NK-92 (cell line): Measurements from ENCODE around the gene APOBEC3B.
"Not testable (repeated sequence)": the region's sequence is repeated elsewhere in the genome, so short reads cannot be mapped to it uniquely, and the experiment has no call there.

Experiments used
- DNase-seq: peaks from one replicate; lab custom pipeline; 2025; ENCODE audit not compliant: unreplicated experiment; lab: John Stamatoyannopoulos, UW

Gene APOBEC3B

DNA sequence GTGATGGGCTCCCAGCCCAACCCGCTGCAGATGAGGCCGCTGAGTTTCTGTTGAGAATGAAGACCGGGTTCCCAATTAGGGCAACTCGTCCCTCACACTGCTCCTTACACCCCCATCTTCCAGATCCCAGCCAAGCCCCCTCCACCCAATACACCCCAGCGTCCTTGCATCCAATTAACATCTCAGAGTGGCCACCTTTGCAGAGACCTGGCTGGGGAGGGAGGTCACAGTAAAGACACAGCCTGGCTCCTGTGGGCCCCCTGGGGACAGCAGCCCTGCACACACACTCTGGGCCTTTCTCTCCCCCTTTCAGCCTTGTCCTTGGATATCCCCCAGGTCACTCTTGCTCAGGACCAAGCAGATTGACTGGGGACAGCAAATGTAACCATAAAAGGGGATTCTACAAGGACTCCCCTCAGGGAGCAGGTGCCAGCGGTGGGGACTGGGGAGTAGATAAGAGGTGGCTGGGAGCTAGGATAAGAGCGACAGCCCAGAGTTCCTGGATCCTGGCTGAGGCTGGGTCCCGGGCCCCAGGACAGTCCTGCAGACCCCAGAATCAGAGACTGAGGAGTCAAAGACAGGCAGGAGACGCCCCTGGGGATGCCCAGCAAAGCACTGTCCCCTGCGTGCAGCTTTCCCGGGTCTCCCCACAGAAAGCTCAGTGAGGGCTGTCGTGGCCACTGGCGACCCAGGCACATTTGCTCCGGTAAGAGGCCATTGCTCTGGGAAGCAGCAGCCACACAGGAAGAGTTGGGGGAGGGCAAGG is 16.4 kb upstream of the APOBEC3B start:
- DNase-seq = no peak

- DNase-seq = no peak
Measured at GRCh38 chr22:38966380-38966702, 15.8 kb upstream of the APOBEC3B start.

GRCh38 chr22:38966942-38967341 is 15.2 kb upstream of the APOBEC3B start:
- DNase-seq = no peak

- DNase-seq = no peak
Measured at GRCh38 chr22:38967451-38968450, 14.4 kb upstream of the APOBEC3B start.

- DNase-seq = no peak
Measured at GRCh38 chr22:38968801-38969200, 13.3 kb upstream of the APOBEC3B start.

DNA sequence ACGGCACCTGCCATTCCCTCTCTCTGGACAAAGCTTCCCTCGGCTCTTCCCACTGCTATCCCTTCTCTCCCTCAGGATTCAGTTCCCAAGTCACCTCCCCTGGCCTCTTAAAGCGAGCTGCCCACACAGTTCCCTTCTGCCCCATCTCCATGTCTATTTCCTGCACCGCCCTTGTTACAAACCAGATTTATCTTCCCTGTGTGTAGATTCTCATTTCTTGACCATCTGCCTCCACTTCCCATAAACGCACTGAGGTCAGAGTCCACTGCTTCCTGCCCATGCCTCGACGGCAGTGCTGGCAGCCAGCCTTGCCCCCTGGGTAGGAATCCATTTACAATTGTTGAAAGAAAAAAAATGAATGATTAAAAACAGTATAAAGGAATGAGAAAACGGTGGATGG is 11.6 kb upstream of the APOBEC3B start:
- DNase-seq = no peak

DNA sequence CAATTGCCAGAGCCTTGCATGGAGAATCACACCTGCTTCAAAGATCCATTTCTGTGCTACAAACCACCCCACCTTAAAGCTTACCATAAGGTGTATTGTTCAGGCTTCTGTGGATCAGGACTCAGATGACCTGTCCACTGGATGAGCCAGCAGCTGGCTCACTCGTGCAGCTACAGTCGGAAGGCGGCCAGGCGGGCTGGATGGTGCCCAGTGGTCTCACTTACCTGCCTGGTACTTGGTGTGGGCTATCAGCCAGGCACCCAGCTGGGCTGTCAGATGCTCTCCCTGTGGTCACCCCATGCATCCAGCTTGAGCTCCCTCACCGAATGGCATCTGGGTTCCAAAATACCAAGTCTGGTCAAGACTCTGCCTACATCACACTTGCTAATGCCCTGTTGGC is 10.9 kb upstream of the APOBEC3B start:
- DNase-seq = no peak

DNA sequence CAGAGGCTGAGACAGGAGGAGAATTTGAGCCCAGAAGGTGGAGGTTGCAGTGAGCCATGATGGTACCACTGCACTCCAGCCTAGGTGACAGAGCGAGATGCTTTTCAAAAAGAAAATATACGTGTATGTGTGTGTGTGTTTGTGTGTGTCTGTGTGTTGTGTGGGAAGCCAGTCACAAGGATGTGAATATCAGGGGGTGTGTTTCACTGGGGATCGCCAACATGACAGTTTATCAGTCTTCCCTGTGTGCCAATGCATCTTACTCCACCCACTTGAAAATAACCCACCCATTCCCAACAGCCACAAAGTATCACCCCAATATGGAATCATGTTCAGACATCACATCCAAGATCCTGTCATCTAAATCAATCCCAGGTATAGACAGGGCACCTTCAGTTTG is 10.4 kb upstream of the APOBEC3B start:
- no peak for DNase-seq

DNA sequence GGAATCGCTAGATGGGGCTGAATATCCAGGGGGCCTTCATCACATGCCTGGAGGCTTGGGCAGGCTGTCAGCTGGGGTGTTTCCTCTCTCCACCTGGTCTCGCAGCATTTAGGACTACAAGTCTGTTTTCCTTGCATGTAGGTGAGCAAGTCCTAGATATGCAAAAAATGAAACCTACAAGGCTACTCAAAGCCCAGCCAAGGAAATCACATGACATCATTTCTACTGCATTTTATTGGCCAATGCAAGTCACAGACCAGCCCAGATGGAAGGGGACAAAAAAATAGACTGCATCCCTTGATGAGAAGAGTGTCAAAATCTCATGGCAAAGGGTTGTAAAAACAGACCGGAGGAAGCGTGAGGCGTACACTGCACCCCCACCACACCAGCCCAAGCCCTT is 9.6 kb upstream of the APOBEC3B start:
- DNase-seq = no peak

DNA sequence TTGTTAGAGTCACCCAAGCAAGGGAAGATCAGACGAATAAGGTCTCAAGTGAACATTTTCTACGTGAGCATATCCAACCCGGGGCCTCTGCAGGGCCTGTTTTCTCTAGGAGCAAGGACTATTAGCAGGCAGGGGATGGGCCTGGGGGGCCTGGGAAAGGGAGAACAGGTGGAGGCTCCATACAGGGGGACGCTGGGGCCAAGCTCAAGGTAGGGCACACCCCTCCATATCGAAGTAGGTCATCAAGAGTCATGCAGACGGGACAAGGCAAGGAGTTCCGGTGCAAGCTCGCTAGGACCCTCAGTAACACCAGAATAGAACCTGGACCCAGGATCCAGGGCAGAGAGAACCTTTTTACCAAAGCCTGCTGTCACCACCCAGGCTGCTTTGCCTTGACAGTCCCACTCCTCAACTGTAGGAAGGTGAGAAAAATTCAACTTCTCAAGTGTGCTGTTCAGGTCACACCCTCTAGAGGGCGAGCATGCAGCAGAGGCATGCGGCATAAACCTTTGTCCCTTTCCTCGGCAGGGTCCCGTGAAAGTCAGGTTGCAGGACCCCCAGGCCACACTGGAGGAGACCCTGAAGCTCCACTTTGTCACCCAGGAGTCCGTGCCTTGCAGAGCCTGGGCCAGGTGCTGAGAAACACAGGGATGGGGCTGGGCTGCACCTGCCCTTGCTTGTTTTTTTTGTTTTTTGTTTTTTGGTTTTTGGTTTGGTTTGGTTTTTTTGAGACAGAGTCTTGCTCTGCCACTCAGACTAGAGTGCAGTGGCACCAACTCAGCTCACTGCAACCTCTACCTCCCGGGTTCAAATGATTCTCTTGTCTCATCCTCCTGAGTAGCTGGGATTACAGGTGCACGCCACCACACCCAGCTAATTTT is 8.6 kb upstream of the APOBEC3B start:
- no peak for DNase-seq

DNA sequence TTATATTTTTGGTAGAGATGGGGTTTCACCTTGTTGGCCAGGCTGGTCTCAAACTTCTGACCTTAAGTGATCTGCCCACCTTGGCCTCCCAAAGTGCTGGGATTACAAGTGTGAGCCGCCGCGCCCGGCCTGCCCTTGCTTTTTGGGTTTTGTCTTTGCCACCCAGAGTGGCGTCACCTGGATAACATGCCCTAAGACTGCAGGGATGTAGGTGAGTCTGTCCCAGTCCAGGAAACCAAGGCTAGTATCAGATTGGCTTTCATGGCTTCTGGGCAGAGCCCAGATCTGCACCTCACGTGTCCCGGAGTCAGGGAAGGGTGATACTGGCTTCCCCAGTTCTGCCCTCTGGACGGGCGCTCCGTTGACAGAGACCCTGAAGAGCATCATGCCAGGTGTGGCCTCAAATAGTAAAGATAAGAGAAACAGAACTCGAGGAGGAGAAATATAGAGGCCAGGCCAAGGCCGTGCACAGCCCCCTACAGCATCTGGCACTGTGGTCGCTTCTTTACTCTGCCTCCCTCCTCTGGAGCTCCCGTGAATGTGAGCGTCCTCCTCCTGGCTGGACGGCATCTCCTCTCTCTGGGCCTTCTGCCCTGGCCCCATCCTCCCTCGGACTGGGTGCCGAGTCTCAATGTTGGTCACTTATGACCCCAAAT is 7.8 kb upstream of the APOBEC3B start:
- no peak for DNase-seq

DNA sequence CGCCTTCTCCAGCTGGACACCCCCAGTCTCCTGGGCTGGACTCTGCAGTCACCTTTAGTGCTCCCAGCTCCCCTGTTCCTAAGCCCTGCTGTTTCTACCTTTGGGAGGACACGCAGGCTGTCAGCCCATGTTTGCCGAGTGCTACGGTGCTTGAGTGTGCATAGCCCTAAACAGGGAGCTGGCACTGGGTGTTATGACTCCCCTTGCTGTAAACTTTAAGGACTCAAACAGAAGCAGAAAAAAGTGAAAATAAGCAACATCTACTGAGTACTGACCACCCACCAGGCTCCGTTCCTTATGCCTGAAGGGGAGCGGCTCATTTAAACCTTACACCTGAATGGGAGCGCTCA is 7.3 kb upstream of the APOBEC3B start:
- DNase-seq = no peak

- DNase-seq = not testable (repeated sequence)
Measured at GRCh38 chr22:38977289-38977688, 4.9 kb upstream of the APOBEC3B start.

DNA sequence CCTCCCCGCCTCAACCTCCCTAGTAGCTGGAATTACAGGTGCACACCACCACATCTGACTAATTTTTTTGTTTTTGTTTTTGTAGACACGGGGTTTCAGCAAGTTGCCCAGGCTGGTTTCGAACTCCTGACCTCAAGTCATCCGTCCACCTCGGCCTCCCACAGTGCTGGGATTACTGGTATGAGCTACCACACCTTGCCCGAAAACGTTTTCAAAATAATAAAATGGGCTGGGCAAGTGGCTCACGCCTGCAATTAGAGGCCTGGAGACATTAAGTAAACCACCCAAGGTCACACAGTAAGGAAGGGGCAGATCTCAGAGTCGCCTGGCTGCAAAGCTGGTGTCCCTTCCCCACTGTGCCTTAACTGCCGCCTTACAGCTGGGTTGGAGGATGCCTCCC is 1.6 kb upstream of the APOBEC3B start:
- DNase-seq = not testable (repeated sequence)

DNA sequence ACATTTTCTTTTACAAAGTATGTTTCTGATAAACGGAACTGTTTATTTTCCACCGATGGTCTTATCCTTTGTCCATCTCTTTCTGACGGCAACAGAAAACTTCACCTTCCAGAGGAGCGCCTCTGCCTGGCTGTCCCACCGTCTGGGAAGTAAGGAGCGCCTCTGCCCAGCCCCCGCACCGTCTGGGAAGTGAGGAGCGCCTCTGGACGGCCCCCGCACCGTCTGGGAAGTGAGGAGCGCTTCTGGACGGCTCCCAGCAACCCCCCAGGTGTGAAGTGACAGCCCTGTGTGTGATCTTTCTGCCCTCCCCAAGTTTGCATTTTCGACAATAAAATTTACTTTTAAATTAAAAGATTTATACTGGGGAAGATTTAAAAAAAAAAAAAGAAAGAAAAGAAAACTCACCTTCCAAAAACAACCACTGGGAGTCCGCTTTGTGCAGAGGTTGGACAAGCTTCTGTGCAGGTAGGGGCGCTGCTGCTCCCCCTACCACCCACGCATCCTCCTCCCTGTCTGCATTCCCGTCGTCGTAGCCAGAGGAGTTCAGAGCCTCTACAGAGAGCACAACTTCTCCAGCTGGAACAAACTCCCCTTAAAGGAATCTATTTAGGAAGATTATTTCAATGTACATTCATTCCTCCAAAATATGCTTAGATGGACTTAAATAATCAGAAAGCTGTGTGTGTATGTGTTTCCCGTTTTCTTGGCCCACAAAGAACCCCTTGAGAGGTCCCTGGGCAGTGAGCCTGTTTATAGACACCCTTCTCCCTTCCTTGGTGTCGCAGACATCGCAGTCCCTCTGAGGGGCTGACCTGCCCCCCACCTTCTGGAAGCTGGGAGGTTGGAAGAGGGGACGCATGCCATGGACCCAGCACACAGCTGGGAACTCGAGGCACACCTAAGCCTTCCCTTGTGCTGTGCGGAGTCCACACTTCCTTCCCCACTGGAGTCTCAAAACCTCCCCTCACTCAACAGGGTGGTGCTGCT is 849 bp upstream of the APOBEC3B start:
- no peak for DNase-seq

DNA sequence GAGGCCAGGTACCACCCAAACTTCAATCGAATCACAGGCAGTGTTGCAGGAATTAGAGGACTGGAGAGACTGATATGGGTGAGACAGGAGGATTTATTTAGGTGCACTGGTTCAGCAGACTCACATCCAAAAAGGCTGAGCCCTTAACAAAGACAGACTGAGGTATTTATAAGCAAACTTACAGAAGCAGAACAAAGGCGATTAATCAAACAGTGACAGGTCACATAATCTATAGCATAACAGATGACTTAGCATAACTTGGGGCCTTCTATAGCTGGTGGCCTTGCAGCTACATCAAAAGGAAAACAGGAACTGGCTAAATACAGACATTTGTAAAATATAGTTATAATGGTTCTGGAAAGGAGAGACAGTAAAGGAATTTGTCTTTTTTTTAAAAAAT is 2.1 kb downstream of the APOBEC3B start:
- DNase-seq = no peak

GRCh38 chr22:38984784-38985757 is 2.9 kb downstream of the APOBEC3B start:
- DNase-seq = not testable (repeated sequence)

DNA sequence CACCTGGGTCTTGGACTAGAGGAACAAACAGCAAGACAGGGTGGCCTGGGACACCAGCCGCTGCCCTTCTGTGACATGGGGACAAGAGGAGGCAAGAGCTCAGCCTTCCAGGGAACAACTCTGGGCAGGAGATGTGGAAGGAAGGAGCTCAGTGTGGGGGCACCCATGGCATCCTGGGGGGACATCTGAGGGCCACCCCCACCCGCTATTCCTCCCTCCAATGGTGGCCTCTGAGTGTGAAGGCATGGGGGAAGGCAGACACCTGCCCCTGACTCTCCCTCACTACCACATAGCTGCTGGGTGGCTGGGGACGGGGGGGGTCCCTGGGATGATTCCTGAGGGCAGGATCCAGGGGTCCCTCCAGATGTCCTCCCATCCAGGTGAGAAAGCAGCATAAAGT is 4.5 kb downstream of the APOBEC3B start:
- no peak for DNase-seq
